GM19395 (cell line): Measurements from ENCODE around the gene SPATA20.

Source experiments
- ATAC-seq: cut with Tn5 transposase; IDR thresholded peaks from one replicate; pipeline ENCODE4 v1.9.1; 2021; ENCODE audit warnings: mild to moderate bottlenecking, moderate library complexity; ENCODE audit not compliant: unreplicated experiment

SPATA20 gene

DNA sequence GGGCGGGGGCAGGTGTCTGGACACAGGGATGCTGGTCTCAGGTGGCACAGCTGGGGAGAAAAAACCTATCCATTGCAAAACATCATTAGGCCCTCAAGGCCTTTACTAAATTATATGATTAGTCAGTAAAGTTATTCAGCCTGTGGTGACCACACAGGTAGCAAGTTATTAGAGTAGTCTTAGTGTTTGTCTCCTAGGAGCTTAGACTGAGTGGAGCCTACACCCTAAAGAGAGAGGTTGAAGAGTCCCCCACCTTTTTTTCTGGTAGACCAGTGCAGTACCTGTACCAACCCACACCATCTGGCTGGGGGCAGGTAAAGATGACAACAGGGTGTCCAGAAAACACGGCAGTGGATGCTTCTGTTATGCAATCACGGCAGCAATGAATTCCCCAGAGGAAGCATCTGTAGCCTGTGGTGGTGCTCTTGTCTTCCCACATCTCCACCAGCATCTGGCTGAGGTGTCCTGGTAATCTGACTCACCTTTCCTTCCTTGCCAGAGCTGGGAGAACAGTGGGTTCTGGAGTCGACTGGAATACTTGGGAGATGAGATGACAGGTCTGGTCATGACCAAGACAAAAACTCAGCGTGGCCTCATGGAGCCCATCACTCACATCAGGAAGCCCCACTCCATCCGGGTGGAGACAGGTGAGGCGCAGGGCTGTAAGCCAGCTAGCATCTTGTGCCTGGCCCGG, 27.7 kb upstream of the SPATA20 start:
- ATAC-seq: no peak

GRCh38 chr17:50520483-50520882, 26.5 kb upstream of the SPATA20 start:
- ATAC-seq: no peak

DNA sequence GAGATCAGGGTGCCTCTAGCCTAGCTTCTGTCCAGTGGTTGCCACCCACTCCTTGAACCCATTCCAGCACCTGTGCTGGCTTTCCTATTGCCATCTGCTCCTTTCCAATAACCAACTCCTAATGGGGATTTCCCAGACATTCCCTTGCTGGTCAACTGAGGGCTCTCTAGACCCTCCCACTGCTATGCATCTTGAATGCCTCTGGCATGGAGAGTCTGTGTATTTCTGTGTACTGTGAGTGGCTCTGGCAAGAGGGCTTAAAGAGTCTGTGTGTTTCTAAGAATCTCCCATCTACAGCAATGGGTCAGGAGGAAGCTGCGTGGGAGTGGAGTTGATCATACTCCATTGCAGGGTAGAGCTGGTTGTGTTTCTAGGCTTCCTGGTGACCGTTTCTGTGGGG, 25.5 kb upstream of the SPATA20 start:
- ATAC-seq: no peak

DNA sequence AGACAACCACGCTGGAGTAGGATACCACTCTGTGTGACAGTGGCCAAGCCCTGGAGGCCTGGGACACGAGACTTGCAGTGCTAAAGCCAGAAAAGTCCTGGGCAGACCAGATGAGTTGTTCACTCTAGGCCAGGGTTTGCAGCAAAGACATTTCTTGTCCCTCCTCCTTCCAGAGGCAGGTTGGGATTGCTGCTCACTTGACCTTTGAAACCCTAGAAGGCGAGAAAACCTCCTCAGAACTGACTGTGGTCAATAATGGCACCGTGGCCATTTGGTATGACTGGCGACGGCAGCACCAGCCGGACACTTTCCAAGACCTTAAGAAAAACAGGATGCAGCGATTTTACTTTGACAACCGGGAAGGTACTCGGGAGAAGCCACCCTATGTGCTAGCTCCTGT, 24.2 kb upstream of the SPATA20 start:
- no peak for ATAC-seq

DNA sequence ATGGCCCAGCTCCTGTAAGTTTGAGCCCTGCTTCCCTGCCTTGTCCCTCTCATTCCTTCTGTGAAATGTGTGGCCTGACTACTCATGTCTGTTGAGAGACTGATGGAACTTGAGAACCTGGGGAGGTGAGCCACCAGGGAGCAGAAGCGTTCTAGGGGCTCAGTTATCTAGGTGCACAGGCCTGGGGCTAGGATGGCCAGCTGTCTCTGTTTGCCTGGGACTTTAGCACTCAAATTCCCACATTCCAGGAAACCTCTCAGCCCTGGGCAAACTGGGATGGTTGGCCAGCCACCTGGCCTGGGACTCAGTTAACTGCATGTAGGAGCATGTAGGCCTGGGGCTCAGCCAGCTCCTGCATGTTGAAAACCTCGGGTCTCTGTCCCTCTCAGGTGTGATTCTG, 23.8 kb upstream of the SPATA20 start:
- ATAC-seq: no peak

DNA sequence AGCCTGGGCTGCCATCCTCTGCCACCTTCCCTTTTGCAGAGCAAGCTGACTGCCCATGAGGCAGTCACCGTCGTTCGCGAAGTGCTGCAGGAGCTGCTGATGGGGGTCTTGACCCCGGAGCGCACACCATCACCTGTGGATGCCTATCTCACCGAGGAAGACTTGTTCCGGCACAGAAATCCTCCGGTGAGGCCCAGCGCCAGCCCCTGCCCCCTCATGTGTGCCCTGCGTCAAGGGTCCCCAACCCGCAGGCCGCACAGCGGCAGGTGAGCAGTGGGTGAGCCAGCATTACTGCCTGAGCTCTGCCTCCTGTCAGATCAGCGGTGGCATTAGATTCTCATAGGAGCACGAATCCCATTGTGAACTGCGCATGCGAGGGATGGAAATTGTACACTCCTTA, 22.1 kb upstream of the SPATA20 start:
- ATAC-seq: no peak

GRCh38 chr17:50527155-50527762, 19.7 kb upstream of the SPATA20 start:
- no peak for ATAC-seq

GRCh38 chr17:50527949-50528474, 19.0 kb upstream of the SPATA20 start:
- ATAC-seq: no peak

DNA sequence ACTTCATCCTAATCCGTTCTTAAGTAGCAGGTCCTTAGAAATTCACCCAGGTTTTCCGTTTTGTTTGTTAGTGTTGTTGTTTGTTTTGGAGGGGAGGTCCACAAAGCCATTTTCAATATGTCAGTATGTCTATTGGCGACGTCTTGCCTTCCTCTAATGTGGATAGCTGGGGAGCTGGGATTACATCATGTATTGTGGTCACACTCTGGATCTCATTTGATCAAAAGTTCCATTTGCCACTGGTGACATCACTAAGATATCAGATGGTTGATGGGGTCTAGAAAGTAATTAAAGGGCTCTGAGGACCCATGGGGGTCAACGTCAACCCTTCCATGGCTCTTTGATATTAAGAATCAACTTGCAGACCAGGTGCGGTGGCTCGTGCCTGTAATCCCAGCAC, 17.1 kb upstream of the SPATA20 start:
- no peak for ATAC-seq

DNA sequence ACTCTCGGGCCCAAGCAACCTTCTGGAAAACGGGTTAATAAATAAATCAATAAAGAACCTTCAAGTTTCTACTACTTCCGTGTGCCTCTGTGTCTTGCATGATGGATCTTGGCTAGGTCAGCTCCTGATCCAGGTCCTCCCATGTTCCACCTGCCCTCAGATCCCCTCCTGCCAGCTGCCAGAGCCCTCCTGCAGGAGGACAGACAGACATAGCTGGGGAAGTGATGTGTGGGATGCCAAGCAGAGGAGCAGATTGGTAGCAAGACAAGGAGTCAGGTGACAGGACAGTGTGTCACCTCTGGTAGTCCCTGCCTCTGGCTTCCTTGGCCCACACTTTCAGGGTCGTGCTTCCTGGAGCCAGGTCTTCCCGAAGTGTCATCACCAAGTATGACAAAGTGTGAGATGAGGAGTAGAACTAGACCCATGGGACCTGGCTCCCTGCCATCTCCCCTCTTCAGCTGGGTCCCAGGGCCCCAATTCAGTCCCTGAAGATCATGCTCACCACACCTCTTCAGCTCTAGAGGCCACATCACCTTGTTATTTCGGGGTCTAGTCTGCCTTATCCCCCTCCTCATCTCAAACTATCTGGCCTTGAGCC, 15.4 kb upstream of the SPATA20 start:
- no peak for ATAC-seq

GRCh38 chr17:50532452-50533024, 14.4 kb upstream of the SPATA20 start, which contains the start of gene EPN3:
Gene EPN3, plus strand, starts transcription at chr17:50532735. Its CDS starts 3,822 bp downstream, at chr17:50536557.
- no peak for ATAC-seq

DNA sequence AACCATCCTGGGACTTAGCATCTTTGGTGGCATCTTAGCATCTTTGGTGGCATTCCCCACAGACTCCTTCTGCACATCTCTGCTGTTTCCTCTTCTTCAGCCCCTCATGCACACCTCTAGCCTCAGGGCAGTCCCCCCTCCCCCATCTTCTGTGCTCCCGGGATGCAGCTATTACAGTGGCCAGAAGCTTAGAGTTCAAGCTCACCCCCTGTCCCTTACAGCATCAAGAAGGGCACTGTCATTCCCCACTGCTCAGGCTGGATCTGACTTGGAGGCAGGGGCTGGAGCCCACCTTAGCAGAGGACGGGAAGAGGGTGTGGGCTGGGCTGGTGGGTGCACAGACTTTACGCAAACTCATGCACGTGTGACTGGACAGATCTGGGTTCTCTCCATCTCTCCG, 13.8 kb upstream of the SPATA20 start:
- no peak for ATAC-seq

DNA sequence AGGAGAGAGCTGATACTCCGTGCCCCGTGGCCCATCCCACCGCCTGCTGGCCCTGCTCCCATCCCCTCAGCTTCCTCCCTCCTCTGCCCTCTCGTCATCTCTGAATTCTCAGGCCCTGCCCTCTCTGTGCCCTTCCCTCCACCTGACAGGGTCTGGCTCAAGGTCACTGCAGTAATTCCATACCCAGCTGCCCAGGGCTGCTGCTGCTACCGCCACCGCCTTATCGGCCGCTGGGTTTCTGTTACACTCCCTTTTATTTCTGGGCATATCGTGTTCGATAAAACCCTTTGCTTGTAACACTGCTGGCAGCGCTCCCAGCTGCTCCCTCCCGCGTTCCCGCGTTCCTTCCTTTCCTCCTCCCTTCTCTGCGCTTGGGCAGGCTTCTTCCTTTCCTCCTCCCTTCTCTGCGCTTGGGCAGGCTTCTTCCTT, 13.2 kb upstream of the SPATA20 start:
- ATAC-seq: no peak

- ATAC-seq: no peak
Measured at GRCh38 chr17:50534222-50534978, 12.6 kb upstream of the SPATA20 start.

- no peak for ATAC-seq
Measured at GRCh38 chr17:50534979-50535326, 12.0 kb upstream of the SPATA20 start.

DNA sequence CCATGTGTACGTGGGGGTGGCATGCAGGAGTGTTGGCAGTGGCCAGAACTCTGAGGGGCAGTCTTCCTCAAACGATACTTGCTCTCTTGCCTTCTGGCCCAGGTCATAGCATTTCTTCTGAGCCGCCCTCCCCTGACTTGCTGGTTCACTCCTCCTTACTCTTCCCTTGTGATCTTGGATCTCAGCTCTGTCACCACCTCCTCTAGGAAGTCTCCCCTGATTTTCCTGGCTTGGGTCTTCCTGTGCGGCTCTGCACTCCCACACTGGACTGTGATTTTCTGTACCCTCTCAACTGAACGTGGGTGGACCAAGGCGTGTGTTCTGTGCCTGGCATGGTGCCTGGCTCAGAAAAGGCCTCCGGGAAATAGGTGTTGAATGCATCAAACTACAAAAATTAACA, 11.6 kb upstream of the SPATA20 start:
- ATAC-seq: no peak

GRCh38 chr17:50536683-50537646, 10.0 kb upstream of the SPATA20 start:
- no peak for ATAC-seq

GRCh38 chr17:50537721-50538548, 9.0 kb upstream of the SPATA20 start:
- no peak for ATAC-seq
